Activated naive CD8-positive, alpha-beta T cell treated with anti-CD3 and anti-CD28 coated beads, Interleukin-2, amount 10 ng/mL, durations not matched to agents 7 days and 5 days (primary cell): ENCODE results near the gene ABRACL. TPM values are rescaled to one million over a fixed set of nuclear protein-coding genes. Genes with fewer than 3 reads are reported as not detected.
"Not testable (repeated sequence)": the region's sequence is repeated elsewhere in the genome, so short reads cannot be mapped to it uniquely, and the experiment has no call there.

ENCODE experiments used
- ATAC-seq: fragments of 150-1000 bp; cut with Tn5 transposase; one replicate; pipeline ENCODE4 v1.10.0; 2021; ENCODE audit warnings: low read depth, moderate library complexity
- POLR2A ChIA-PET: fragments of 350-600 bp; sonication (Branson Sonifier 250); formaldehyde crosslinking; loops from one replicate; lab custom pipeline; 2021; ENCODE audit warnings: antibody characterized with exemption; lab: Charles Lee
- DNase-seq: peaks from one replicate; pipeline ENCODE4 v3.0.0; 2021
- H3K27ac Mint-ChIP-seq: one replicate; pipeline ENCODE4 v1.8.0; 2022; ENCODE audit warnings: mild to moderate bottlenecking, mixed read lengths
- H3K27me3 Mint-ChIP-seq: one replicate; pipeline ENCODE4 v1.8.0; 2022; ENCODE audit warnings: mild to moderate bottlenecking, moderate library complexity, mixed read lengths
- H3K36me3 Mint-ChIP-seq: one replicate; pipeline ENCODE4 v1.8.0; 2021; ENCODE audit warnings: mild to moderate bottlenecking, mixed read lengths
- H3K4me1 Mint-ChIP-seq: one replicate; pipeline ENCODE4 v1.8.0; 2021; ENCODE audit warnings: mixed read lengths
- H3K4me3 Mint-ChIP-seq: one replicate; pipeline ENCODE4 v1.8.0; 2022; ENCODE audit warnings: mild to moderate bottlenecking, moderate library complexity, mixed read lengths
- H3K9me3 Mint-ChIP-seq: one replicate; pipeline ENCODE4 v1.8.0; 2021; ENCODE audit warnings: mixed read lengths
- total RNA-seq, 2 experiments: library from RNA; stranded (reverse); gene quantifications; one replicate each; pipeline ENCODE4 v1.2.3, GENCODE V29; 2021

The ABRACL gene, protein sequence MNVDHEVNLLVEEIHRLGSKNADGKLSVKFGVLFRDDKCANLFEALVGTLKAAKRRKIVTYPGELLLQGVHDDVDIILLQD
- total RNA-seq, result 100 to 1,000 TPM; 102 to 103 TPM

DNA sequence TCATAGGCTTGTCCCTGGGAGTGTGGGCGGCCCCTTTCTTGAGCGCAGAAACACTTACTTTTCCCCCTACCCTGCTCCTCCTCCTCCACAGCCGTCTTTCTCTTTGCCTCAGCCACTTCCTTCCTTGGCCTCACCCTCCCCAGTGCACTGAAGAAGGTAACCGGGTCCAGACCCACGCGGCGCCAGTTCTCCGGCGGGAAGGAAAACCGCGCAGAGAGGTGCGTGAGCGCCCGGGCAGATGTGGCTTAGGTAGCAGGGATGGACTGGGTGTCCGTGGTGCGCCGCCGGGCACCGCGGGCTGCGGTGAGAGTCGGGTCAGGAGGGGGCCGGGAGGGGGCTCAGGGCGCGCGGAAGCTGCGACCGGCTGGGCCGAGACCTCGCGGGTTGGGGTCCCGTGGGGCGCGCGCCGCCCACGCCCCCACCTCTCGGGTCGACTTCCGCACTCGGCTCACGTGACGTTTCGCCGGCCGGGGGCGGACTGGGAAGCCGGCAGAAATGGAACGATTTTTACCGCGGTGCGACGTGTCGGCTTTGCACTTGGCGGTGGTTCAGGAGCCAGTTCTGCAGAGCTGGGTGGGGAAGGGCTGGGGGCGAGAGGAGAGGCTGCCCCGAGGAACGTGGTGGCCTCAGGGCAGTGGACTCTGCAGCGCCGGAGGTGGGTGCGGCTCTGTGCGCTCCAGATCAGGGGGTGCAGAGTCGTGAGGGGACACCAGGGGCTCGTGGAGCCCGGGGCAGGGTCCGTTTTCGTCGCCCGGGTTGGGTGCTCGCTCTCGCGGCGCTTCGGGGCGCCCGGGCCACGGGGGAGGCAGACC lies at the start of gene ABRACL:
Gene ABRACL, plus strand, starts transcription at position 88 of the 812 bp plus-strand sequence. CDS start 5,416 bp downstream, outside the sequence.
- H3K4me1 Mint-ChIP-seq, result peaks cover 23% of the 10 kb centered on the region
- POLR2A ChIA-PET, result interaction anchor here (0.6 to 3.4 kb wide), 8 partner anchors 10 to 913 kb away, joined by 3 to 26 read pairs (median 4); partner anchors contain the start of gene REPS1
- ATAC-seq, result peak; percentile 86
- peaks cover 11% of the 10 kb centered on the region for H3K36me3 Mint-ChIP-seq
- H3K27ac Mint-ChIP-seq, result peak within 1 kb of the TSS; percentile 94
- H3K4me3 Mint-ChIP-seq, result no peak within 1 kb of the TSS
- H3K9me3 Mint-ChIP-seq, result no peaks in the 10 kb centered on the region
- H3K27me3 Mint-ChIP-seq, result no peaks in the 10 kb centered on the region
- DNase-seq, result peak; percentile 75

DNA sequence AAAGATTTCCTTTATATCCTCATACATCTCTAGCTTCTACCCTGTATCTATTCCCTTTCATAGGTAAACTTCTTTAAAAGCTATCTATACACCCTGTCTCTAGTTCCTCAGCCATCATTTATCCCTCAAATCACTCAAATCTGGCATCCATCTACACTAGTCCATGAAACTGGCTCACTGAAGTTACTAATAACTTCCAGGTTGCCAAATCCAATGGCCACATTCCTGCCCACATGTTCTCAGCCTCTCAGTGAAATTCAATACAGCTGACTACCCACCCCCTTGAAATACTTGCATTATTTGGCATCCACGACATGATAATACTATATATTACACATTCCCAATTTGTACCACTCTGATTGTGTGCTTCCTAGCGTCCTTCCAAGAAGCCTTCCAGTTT lies 49.2 kb upstream of the ABRACL start:
- Mint-ChIP-seq H3K9me3 (no peaks in the 10 kb centered on the region), H3K27me3 (no peaks in the 10 kb centered on the region)

DNA sequence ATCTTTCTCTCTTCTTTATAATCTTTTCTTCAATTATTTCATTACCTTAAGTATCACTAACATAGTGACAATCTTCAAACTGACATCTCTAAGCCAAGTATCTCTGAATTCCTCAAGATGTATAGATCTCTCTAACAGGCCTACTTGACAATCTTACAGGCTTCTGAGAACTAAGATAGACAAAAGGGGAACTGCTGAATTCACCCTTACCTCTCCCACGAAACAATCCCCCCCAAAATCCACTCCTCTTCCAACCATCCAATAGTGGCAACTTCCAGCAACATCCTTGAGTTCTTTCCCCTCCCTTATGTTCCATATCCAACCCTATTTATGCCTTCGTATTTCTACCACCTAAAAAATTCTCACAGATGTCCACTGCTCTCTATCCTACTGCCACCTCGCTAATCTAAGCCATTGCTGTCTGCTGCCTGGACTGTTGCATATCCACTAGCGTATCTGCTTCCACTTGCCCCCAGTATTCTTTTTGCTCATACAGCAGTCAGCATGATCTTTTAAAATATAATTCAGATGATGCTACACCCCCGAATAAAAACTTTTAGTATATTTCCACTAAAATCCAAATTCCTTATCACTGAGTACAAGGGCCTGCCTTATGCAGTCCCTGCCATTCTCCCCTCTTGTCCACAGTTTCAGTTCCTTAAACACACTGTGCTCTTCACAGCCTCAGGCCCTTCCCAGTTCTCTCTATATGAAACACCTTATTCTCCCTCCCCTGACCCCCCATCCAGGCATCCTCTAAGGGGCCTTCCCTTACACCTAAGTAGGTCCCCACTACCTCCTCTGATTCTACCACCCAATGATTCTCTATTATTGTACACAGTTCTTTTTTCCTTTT lies 48.5 kb upstream of the ABRACL start:
- Mint-ChIP-seq H3K27me3 (no peaks in the 10 kb centered on the region), H3K4me1 (peaks cover 18% of the 10 kb centered on the region), H3K27ac (no peak overlapping the region), H3K4me3 (no peak overlapping the region), H3K9me3 (no peaks in the 10 kb centered on the region), H3K36me3 (peaks cover 6% of the 10 kb centered on the region)
- POLR2A ChIA-PET, result no interaction called here
- DNase-seq (no peak), ATAC-seq (no peak)

More for the DNA sequence above, 49.2 kb upstream of the ABRACL start:
- H3K4me1 Mint-ChIP-seq, result peaks cover 20% of the 10 kb centered on the region
- POLR2A ChIA-PET, result no interaction called here
- DNase-seq, result no peak
- H3K4me3 Mint-ChIP-seq, result no peak overlapping the region
- no peak overlapping the region for H3K27ac Mint-ChIP-seq
- no peak for ATAC-seq
- peaks cover 8% of the 10 kb centered on the region for H3K36me3 Mint-ChIP-seq

DNA sequence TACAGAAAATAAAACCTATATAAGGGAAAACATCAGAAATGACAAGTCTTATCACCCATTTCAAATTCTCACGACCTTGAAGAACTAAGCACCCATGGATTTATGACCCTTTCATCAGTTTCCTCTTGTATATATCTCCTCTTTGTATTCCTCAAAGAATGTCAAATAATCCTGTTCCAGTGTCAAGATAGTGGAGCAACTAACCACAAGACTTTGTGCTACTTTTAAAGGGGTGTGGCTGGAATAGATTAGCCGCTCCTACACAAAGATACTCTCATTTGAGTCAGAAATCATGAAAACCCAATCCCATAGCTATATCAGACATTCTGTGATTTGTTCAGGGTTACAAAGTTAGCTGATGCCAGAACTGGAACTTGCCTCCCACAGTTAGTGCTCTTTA lies 47.1 kb upstream of the ABRACL start:
- Mint-ChIP-seq H3K4me3 (no peak overlapping the region), H3K36me3 (peaks cover 3% of the 10 kb centered on the region), H3K4me1 (peaks cover 23% of the 10 kb centered on the region), H3K9me3 (no peaks in the 10 kb centered on the region), H3K27me3 (no peaks in the 10 kb centered on the region), H3K27ac (no peak overlapping the region)
- DNase-seq (no peak), ATAC-seq (no peak)
- POLR2A ChIA-PET, result no interaction called here

DNA sequence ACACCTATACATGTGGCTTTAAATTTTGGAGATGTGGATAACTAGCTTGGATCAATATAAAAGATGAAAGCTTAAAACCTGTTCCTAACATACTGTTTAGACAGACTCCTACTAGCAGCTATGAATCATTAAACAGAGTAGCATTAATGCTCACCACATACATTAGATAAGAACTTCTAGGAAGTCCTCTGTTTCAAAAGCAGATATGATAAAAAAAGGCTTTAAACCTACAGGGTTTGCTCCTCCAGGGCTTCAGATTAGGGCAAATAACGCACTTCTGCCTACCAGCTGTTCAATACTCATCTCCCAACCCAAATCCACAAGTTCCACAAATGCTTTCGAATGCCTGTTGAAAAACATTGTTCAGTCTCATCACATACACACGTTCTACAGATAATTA lies 42.0 kb upstream of the ABRACL start:
- peak overlapping the region; percentile 82 for H3K4me3 Mint-ChIP-seq
- POLR2A ChIA-PET, result interaction anchor here (0.7 to 5.0 kb wide), 7 partner anchors 29 to 1766 kb away, joined by 3 to 26 read pairs (median 3); partner anchors contain the start of genes ABRACL, CCDC28A and CITED2
- H3K36me3 Mint-ChIP-seq, result no peaks in the 10 kb centered on the region
- H3K4me1 Mint-ChIP-seq, result peaks cover 22% of the 10 kb centered on the region
- no peak for DNase-seq
- peak overlapping the region; percentile 7 for H3K27ac Mint-ChIP-seq
- H3K9me3 Mint-ChIP-seq, result no peaks in the 10 kb centered on the region
- ATAC-seq, result no peak
- no peaks in the 10 kb centered on the region for H3K27me3 Mint-ChIP-seq

DNA sequence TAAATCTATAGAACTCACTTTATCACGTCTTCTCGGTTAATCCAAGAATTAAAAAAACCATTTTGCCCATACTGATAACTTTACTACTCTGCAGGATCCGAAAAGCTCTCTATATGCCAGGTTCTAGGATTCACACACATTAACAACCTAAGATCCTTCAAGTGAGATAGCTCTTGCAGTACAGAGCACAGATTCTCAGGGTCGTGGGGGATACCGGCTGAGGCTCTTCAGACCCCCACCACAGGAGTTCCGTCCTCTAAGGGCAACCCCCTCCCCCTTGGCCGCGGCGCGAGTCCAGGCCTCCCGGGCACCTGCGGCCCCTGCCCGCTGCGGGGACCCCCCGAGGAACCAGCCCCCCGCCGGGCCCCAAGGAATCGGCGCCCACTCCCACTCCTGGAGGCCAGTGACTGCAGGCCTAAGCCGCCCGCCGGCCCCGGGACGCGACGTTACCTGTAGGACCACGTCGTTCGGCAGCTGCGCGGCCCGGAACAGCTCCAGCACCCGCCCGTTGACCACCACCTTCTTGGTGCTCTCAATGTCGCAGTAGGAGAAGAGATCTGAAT lies 41.4 kb upstream of the ABRACL start:
- Mint-ChIP-seq H3K4me3 (peak overlapping the region; percentile 82), H3K27ac (peak overlapping the region; percentile 78), H3K36me3 (no peaks in the 10 kb centered on the region), H3K4me1 (peaks cover 20% of the 10 kb centered on the region), H3K27me3 (no peaks in the 10 kb centered on the region), H3K9me3 (no peaks in the 10 kb centered on the region)
- POLR2A ChIA-PET, result interaction anchor here (1.1 to 5.0 kb wide), 6 partner anchors 40 to 1767 kb away, joined by 3 to 26 read pairs (median 6); partner anchors contain the start of genes ABRACL, CCDC28A and CITED2
- no peak for ATAC-seq
- DNase-seq, result no peak

DNA sequence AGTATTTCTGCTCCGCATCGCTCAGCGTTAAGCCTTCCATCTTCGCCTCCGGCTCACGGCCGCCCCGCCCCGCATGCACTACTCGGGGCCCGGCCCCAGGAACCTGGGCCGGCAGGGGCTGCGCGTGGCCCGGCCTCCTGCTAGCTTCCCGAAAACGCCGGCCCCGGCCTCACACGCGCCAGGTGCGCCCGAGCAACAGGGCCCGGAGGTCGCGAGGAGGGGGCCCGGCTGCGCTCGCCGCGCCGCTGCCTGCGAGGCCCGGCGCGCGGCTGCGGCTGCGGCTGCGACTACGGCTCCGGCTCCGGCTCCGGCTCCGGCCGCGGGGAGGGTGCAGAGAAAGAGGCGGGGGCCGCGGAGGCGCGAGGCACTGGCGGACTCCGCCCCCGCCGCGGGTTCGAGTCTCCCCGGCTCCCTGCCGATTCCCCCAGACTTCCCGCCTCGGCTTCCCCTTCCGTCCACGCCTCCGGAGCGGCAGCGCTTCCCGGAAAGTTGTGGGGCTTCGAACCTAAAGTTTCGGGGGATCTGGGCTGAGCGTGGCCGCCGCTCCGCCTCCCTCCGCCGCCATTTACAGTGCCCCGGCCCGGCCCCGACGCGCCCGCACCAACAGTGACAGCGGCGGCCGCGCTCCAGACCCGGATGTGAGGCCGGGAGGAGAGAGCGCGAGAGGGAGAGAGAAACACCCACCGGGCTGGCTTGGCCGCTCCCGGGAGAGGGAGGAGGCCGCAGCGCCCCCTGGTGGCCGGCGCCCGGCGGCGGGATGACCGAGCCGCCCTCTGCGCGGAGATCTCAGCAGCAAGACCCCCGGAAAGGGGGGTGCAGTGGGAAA lies 40.7 kb upstream of the ABRACL start, which contains the start of gene REPS1:
Gene REPS1, minus strand, starts transcription at position 611 of the 826 bp plus-strand sequence. Its CDS starts 571 bp downstream, at position 40.
- H3K4me1 Mint-ChIP-seq, result peaks cover 20% of the 10 kb centered on the region
- DNase-seq (peak; percentile 97), ATAC-seq (peak; percentile 94)
- H3K9me3 Mint-ChIP-seq, result no peaks in the 10 kb centered on the region
- POLR2A ChIA-PET, result interaction anchor here (0.6 to 5.0 kb wide), 8 partner anchors 18 to 1768 kb away, joined by 3 to 26 read pairs (median 4); partner anchors contain the start of genes ABRACL, CCDC28A and CITED2
- peak within 1 kb of the TSS; percentile 89 for H3K4me3 Mint-ChIP-seq
- peaks cover 2% of the 10 kb centered on the region for H3K27me3 Mint-ChIP-seq
- peak within 1 kb of the TSS; percentile 93 for H3K27ac Mint-ChIP-seq
- H3K36me3 Mint-ChIP-seq, result no peaks in the 10 kb centered on the region

DNA sequence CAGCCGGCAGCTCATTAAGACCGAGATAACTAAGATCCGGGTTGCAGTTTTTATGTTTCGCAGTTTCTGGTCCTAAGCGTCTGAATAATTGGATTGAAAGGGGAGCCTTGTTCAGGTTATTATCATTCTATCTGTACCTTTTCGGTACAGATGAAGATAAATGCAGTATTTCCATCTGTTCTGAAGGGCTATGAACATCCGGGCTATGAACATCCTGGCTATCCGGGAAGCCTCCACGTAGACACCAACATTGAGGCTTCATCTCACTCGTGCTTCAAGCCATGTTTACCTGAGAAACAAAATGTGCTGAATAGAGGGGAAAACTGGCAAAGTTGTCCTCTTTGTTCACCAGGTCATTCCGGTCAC lies 40.1 kb upstream of the ABRACL start:
- H3K27ac Mint-ChIP-seq, result peak overlapping the region; percentile 93
- DNase-seq, result no peak
- H3K27me3 Mint-ChIP-seq, result peaks cover 3% of the 10 kb centered on the region
- POLR2A ChIA-PET, result interaction anchor here (0.5 to 5.0 kb wide), 5 partner anchors 33 to 386 kb away, joined by 3 to 26 read pairs (median 5); partner anchors contain the start of genes ABRACL and CITED2
- ATAC-seq, result peak; percentile 2
- H3K4me1 Mint-ChIP-seq, result peaks cover 20% of the 10 kb centered on the region
- no peaks in the 10 kb centered on the region for H3K36me3 Mint-ChIP-seq
- H3K9me3 Mint-ChIP-seq, result no peaks in the 10 kb centered on the region
- H3K4me3 Mint-ChIP-seq, result peak overlapping the region; percentile 89

DNA sequence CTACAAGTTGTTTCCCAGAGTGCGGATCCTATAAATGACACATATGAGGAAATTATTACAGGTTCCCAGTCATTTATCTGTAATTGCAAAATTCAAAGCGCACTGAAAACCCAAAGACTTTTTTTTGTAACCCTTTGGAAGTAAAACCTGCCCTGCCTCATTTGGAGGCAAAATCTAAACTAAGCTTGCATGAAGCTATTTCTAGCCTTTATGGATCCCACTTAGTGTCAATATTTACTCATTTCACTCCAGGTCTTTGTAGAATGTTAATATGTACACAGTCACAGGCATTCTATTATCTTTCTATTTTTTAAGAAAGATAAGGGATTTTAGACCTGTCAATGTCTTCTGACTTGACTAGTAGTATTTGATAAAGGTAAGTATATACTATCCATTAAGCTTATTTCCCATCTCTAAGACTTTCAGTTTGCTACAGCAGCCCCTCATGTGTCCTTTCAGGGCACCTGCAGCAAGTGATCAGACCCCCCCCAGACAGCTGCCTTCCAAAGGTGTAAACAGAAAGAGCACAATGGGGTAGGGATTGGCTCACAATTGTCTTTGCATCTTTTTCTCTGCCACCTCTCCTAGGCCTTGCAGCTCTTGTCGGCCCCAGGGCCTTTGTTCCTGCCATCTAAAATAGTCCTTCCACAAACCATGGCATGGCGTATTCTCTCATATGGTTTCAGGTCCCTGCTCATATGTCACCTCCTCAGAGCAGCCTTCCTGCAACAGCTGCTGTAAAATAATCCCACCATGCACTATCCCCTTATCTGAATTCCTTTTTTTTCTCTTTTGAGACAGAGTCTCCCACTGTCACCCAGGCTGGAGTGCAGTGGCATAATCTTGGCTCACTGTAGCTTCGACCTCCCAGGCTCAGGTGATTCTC lies 39.2 kb upstream of the ABRACL start:
- Mint-ChIP-seq H3K9me3 (no peaks in the 10 kb centered on the region), H3K4me1 (peaks cover 20% of the 10 kb centered on the region), H3K4me3 (no peak overlapping the region), H3K27ac (peak overlapping the region; percentile 18), H3K27me3 (peaks cover 3% of the 10 kb centered on the region), H3K36me3 (no peaks in the 10 kb centered on the region)
- POLR2A ChIA-PET, result interaction anchor here (0.5 to 5.0 kb wide), 4 partner anchors 38 to 385 kb away, joined by 4 to 26 read pairs (median 7); partner anchors contain the start of genes ABRACL and CITED2
- DNase-seq (no peak), ATAC-seq (no peak)

DNA sequence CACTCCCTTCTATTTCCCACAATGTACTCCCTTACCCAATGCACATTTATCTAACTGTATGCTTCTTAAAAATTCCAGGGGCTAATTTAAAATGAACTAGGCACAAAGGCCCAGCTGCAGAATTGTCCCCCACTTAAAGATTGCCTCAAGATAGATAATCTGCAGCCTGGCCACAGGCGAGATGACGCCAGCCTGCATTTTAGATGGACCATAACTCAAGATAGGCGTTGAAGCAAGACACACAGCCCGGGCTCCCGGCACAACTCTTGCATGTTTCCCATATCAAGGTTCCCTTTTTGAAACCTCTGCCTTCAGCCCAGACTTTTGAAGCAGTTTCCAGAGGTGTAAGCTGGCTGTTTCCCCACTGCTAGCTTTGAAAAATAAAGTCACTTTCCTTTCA lies 37.3 kb upstream of the ABRACL start:
- DNase-seq (no peak), ATAC-seq (no peak)
- Mint-ChIP-seq H3K27me3 (peaks cover 3% of the 10 kb centered on the region), H3K9me3 (no peaks in the 10 kb centered on the region), H3K36me3 (no peaks in the 10 kb centered on the region), H3K27ac (no peak overlapping the region), H3K4me3 (no peak overlapping the region), H3K4me1 (peaks cover 14% of the 10 kb centered on the region)
- POLR2A ChIA-PET, result no interaction called here

DNA sequence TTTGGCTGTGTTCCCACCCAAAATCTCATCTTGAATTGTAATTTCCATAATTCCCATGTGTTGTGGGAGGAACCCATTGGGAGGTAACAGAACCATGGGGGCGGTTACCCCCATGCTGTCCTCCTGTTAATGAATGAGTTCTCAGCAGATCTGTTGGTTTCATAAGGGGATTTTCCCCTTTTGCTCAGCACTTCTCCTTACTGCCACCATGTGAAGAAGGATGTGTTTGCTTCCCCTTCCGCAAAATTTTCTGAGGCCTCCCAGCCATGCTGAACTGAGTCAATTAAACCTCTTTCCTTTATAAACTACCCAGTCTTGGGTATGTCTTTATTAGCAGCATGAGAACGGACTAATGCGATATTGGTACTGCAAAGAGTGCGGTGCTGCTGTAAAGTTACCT lies 35.6 kb upstream of the ABRACL start:
- H3K4me1 Mint-ChIP-seq, H3K36me3 Mint-ChIP-seq, POLR2A ChIA-PET, H3K27me3 Mint-ChIP-seq, ATAC-seq, H3K9me3 Mint-ChIP-seq, DNase-seq, H3K4me3 Mint-ChIP-seq, H3K27ac Mint-ChIP-seq: not testable (repeated sequence)
